Measurements from ENCODE around the gene CRB1.

- TF ChIP-seq CTCF (IDR thresholded peaks at IDR 0.05) (no peak), EZH2 (IDR thresholded peaks at IDR 0.05) (no peak)
Observed at GRCh38 chr1:197510691-197511378, 242.8 kb downstream of the CRB1 start.

Measured in neural progenitor cell (in vitro differentiated cells).